ENCODE data around the gene USP32. TPM values are rescaled to one million over a fixed set of nuclear protein-coding genes. Genes with fewer than 3 reads are reported as not detected.

USP32 gene
- total and polyA plus RNA-seq, 2 donors (not counting 3 experiments of a cell fraction or from before 2014, with no cell fraction given), result 15.7 to 52.9 TPM

DNA sequence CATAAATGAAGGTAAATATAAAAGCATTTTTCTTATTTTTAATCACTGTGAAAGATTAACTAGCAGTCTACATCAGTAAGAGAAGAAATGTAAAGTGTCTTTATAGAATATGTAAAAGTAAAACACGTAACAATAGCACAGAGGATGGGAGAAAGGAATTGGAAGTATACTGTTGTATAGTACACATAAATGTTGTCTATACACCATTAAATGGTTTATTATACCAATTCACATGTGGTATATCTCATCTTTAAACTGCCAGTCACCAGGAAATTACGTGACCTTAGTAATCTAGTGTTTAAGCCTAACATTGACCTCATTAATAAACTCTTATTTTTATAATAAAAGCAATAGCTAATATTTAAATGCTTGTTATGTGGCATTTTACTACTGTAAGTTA lies 87.4 kb downstream of the USP32 start:
- Histone ChIP-seq H3K9me1 (replicated peaks; ENCODE audit: control insufficient read depth, extremely low read depth, insufficient read depth, low read length) (no peaks in the 10 kb centered on the region), H3K9ac (replicated peaks; ENCODE audit: extremely low read depth, insufficient read depth, low read length) (no peak overlapping the region), H3K4me1 (ENCODE audit: control insufficient read depth, extremely low read depth, insufficient read depth, low read length) (no peaks in the 10 kb centered on the region), H2AFZ (ENCODE audit: low read depth, low read length) (no peak overlapping the region), H3K36me3 (ENCODE audit: control insufficient read depth in 2 of 2, extremely low read depth in 1 of 2, insufficient read depth in 2 of 2, low read length in 2 of 2) (no peaks in the 10 kb centered on the region), H3K27me3 (ENCODE audit: control insufficient read depth in 2 of 2, insufficient read depth in 2 of 2, low read length in 2 of 2) (no peaks in the 10 kb centered on the region), H3K9me3 (replicated peaks; ENCODE audit: control insufficient read depth, insufficient read depth, low read length) (no peaks in the 10 kb centered on the region), H3K4me3 (replicated peaks in 1 of 3; ENCODE audit: insufficient read depth in 1 of 3, low read depth in 1 of 3, low read length in 3 of 3) (no peak overlapping the region), H3K27ac (ENCODE audit: insufficient read depth, low read depth, low read length) (no peak overlapping the region), H3K4me2 (ENCODE audit: insufficient read depth, low read length) (no peak overlapping the region), H3K79me2 (ENCODE audit: control insufficient read depth, insufficient read depth, low read length) (peaks cover 26% of the 10 kb centered on the region), H4K20me1 (replicated peaks; ENCODE audit: control insufficient read depth, extremely low read depth, insufficient read depth, low read length) (peaks cover 5% of the 10 kb centered on the region)
- intact Hi-C loops (cut with micrococcal nuclease), result no loop called here
- dilution Hi-C loops (cut with MboI; ENCODE audit: extremely low pct_ligation_motif_present, low sequenced_read_pairs), result no loop called here
- TF ChIP-seq JUN (IDR thresholded peaks at IDR 0.05; ENCODE audit: borderline replicate concordance, insufficient read depth, insufficient read length, low read depth) (no peak), CTCF (IDR thresholded peaks at IDR 0.05; ENCODE audit: extremely low read depth in 1 of 2, insufficient read depth in 1 of 2, low read depth in 1 of 2, low read length in 2 of 2) (no peak), POLR2AphosphoS5 (IDR thresholded peaks at IDR 0.05; ENCODE audit: insufficient read depth, low read depth, low read length) (no peak), MYC (IDR thresholded peaks at IDR 0.05; ENCODE audit: low read depth, low read length) (no peak), POLR2A (IDR thresholded peaks at IDR 0.05; ENCODE audit: low read depth, low read length) (no peak), FOS (IDR thresholded peaks at IDR 0.05; ENCODE audit: borderline replicate concordance, insufficient read depth, low read length) (no peak), EZH2 (IDR thresholded peaks at IDR 0.05; ENCODE audit: borderline replicate concordance, low read depth, low read length, severe bottlenecking) (no peak), GATA2 (IDR thresholded peaks at IDR 0.05; ENCODE audit: insufficient read depth, insufficient read length, low read depth, low read length) (no peak)
- TF ChIP-seq, protein P1, sequence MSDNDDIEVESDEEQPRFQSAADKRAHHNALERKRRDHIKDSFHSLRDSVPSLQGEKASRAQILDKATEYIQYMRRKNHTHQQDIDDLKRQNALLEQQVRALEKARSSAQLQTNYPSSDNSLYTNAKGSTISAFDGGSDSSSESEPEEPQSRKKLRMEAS (IDR thresholded peaks at IDR 0.05; ENCODE audit: insufficient read depth, insufficient read length), result no peak
- BruUV-seq (replicated peaks), result no TSS peak
- POLR2A ChIA-PET, result interaction anchor here (0.5 to 0.6 kb wide), 2 partner anchors 33 to 1657 kb away, joined by 3 read pairs; no protein-coding TSS in a partner anchor
- CTCF ChIA-PET, result interaction anchor here (0.6 to 1.0 kb wide), 2 partner anchors 73 to 115 kb away, joined by 3 to 4 read pairs; no protein-coding TSS in a partner anchor
- DNase-seq (ENCODE audit: low read depth, low spot score) (no peak), FAIRE-seq (no peak)

Data from endothelial cell of umbilical vein (primary cell).